HG02973 (cell line): ENCODE measurements around the gene TOP3B.

ENCODE experiments used
- ATAC-seq: cut with Tn5 transposase; IDR thresholded peaks from one replicate; pipeline ENCODE4 v1.9.1; 2021; ENCODE audit warnings: moderate library complexity; ENCODE audit not compliant: unreplicated experiment

Gene TOP3B

GRCh38 chr22:22013559-22014284 lies 31.1 kb upstream of the TOP3B start:
- no peak for ATAC-seq

GRCh38 chr22:22011964-22012363 lies 29.4 kb upstream of the TOP3B start:
- no peak for ATAC-seq

- ATAC-seq = no peak
Observed at GRCh38 chr22:22010358-22010757, 27.8 kb upstream of the TOP3B start.

- no peak for ATAC-seq
Observed at GRCh38 chr22:22009661-22010060, 27.1 kb upstream of the TOP3B start.

- no peak for ATAC-seq
Observed at GRCh38 chr22:22006596-22006990, 24.0 kb upstream of the TOP3B start.

- no peak for ATAC-seq
Observed at GRCh38 chr22:22005945-22006595, 23.5 kb upstream of the TOP3B start.

GRCh38 chr22:22003233-22003632 lies 20.6 kb upstream of the TOP3B start:
- ATAC-seq = no peak

GRCh38 chr22:22002526-22003055 lies 20.0 kb upstream of the TOP3B start:
- no peak for ATAC-seq

GRCh38 chr22:22001664-22002525 lies 19.3 kb upstream of the TOP3B start:
- no peak for ATAC-seq

GRCh38 chr22:21998595-21999247 lies 16.1 kb upstream of the TOP3B start:
- no peak for ATAC-seq

- ATAC-seq = no peak
Observed at GRCh38 chr22:21996175-21996720, 13.7 kb upstream of the TOP3B start.

GRCh38 chr22:21995660-21996059 lies 13.1 kb upstream of the TOP3B start:
- ATAC-seq = no peak

- ATAC-seq = no peak
Observed at GRCh38 chr22:21994881-21995444, 12.4 kb upstream of the TOP3B start.

GRCh38 chr22:21992593-21993237 lies 10.1 kb upstream of the TOP3B start:
- no peak for ATAC-seq

GRCh38 chr22:21991774-21992173 lies 9.2 kb upstream of the TOP3B start:
- no peak for ATAC-seq

GRCh38 chr22:21991304-21991596 lies 8.7 kb upstream of the TOP3B start:
- no peak for ATAC-seq

GRCh38 chr22:21990445-21991303 lies 8.1 kb upstream of the TOP3B start:
- no peak for ATAC-seq

- no peak for ATAC-seq
Observed at GRCh38 chr22:21989049-21989448, 6.5 kb upstream of the TOP3B start.

- ATAC-seq = no peak
Observed at GRCh38 chr22:21985214-21985613, 2.6 kb upstream of the TOP3B start.
